GM21515 (cell line): ENCODE results near the gene CARD9.
"Not testable (repeated sequence)": the region's sequence is repeated elsewhere in the genome, so short reads cannot be mapped to it uniquely, and the experiment has no call there.

ENCODE experiments used
- ATAC-seq: cut with Tn5 transposase; IDR thresholded peaks from one replicate; pipeline ENCODE4 v1.9.1; 2021; ENCODE audit not compliant: unreplicated experiment

Gene CARD9

GRCh38 chr9:136373300-136374182, at the start of gene CARD9:
Gene CARD9, minus strand, starts transcription at chr9:136373669. Its CDS starts 1,591 bp downstream, at chr9:136372078.
- ATAC-seq, result no peak

GRCh38 chr9:136422876-136423275, 49.4 kb upstream of the CARD9 start:
- ATAC-seq, result no peak

- no peak for ATAC-seq
Observed at GRCh38 chr9:136421791-136422190, 48.3 kb upstream of the CARD9 start.

- ATAC-seq, result no peak
Observed at GRCh38 chr9:136419092-136419420, 45.6 kb upstream of the CARD9 start.

- ATAC-seq, result no peak
Observed at GRCh38 chr9:136418182-136419091, 45.0 kb upstream of the CARD9 start.

GRCh38 chr9:136416914-136417313, 43.4 kb upstream of the CARD9 start:
- no peak for ATAC-seq

- ATAC-seq, result no peak
Observed at GRCh38 chr9:136416427-136416826, 43.0 kb upstream of the CARD9 start.

- no peak for ATAC-seq
Observed at GRCh38 chr9:136412962-136413361, 39.5 kb upstream of the CARD9 start.

GRCh38 chr9:136411378-136411777, 37.9 kb upstream of the CARD9 start:
- ATAC-seq, result no peak

GRCh38 chr9:136410500-136411287, 37.2 kb upstream of the CARD9 start, which contains the start of the genes ENTR1 and PMPCA:
Gene ENTR1, minus strand, starts transcription at chr9:136410614. Its CDS starts 217 bp downstream, at chr9:136410397.
Gene PMPCA, plus strand, starts transcription at chr9:136410658. Its CDS starts 11 bp downstream, at chr9:136410669.
- peak; percentile 79 for ATAC-seq

- peak; percentile 20 for ATAC-seq
Observed at GRCh38 chr9:136409557-136410455, 36.3 kb upstream of the CARD9 start.

- ATAC-seq, result no peak
Observed at GRCh38 chr9:136407911-136408310, 34.4 kb upstream of the CARD9 start.

- not testable (repeated sequence) for ATAC-seq
Observed at GRCh38 chr9:136407061-136407460, 33.6 kb upstream of the CARD9 start.

GRCh38 chr9:136405904-136406303, 32.4 kb upstream of the CARD9 start:
- ATAC-seq, result not testable (repeated sequence)

- no peak for ATAC-seq
Observed at GRCh38 chr9:136405481-136405880, 32.0 kb upstream of the CARD9 start.

GRCh38 chr9:136404801-136405136, 31.3 kb upstream of the CARD9 start:
- no peak for ATAC-seq

GRCh38 chr9:136403915-136404800, 30.7 kb upstream of the CARD9 start:
- ATAC-seq, result no peak

GRCh38 chr9:136403538-136403914, 30.1 kb upstream of the CARD9 start:
- no peak for ATAC-seq

- no peak for ATAC-seq
Observed at GRCh38 chr9:136402067-136402466, 28.6 kb upstream of the CARD9 start.
